SK-N-DZ (cell line): ENCODE results near the gene FBXO3. TPM values are rescaled to one million over a fixed set of nuclear protein-coding genes. Genes with fewer than 3 reads are reported as not detected.
"Not testable (repeated sequence)": the region's sequence is repeated elsewhere in the genome, so short reads cannot be mapped to it uniquely, and the experiment has no call there.

ENCODE experiments used
- DNase-seq: peaks from one replicate; pipeline ENCODE4 v3.0.0-alpha.2; 2015; ENCODE audit warnings: low spot score
- polyA plus RNA-seq, 2 experiments: library from polyadenylated mRNA; depleted of rRNA; stranded (reverse); fragments of >200 nt; gene quantifications; 2 replicates each; pipeline ENCODE4 v1.2.3, GENCODE V29; 2014

FBXO3 gene, protein sequence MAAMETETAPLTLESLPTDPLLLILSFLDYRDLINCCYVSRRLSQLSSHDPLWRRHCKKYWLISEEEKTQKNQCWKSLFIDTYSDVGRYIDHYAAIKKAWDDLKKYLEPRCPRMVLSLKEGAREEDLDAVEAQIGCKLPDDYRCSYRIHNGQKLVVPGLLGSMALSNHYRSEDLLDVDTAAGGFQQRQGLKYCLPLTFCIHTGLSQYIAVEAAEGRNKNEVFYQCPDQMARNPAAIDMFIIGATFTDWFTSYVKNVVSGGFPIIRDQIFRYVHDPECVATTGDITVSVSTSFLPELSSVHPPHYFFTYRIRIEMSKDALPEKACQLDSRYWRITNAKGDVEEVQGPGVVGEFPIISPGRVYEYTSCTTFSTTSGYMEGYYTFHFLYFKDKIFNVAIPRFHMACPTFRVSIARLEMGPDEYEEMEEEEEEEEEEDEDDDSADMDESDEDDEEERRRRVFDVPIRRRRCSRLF
- polyA plus RNA-seq (2014; cell fraction: cytosol; rRNA removed): 41.3 and 45.7 TPM in 2 replicates
- polyA plus RNA-seq (2014; cell fraction: nucleus; rRNA removed): 28.2 and 42.0 TPM in 2 replicates

GRCh38 chr11:33773987-33774735, at the start of gene FBXO3:
Gene FBXO3 (minus strand): TSS chr11:33774520. CDS start chr11:33774497, 23 bp downstream.
- peak; percentile 87 for DNase-seq

DNA sequence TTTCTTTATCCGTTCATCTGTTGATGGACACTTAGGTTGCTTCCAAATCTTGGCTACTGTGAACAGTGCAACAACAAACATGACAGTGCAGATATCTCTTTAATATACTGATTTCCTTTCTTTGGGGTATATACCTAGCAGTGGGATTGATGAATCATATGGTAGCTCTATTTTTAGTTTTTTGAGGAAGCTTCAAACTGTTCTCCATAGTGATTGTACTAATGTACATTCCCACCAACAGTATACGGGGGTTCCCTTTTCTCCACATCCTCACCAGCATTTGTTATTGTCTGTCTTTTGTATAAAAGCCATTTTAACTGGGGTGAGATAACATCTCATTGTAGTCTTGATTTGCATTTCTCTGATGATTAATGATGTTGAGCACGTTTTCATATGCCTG, 48.7 kb upstream of the FBXO3 start:
- DNase-seq: not testable (repeated sequence)

DNA sequence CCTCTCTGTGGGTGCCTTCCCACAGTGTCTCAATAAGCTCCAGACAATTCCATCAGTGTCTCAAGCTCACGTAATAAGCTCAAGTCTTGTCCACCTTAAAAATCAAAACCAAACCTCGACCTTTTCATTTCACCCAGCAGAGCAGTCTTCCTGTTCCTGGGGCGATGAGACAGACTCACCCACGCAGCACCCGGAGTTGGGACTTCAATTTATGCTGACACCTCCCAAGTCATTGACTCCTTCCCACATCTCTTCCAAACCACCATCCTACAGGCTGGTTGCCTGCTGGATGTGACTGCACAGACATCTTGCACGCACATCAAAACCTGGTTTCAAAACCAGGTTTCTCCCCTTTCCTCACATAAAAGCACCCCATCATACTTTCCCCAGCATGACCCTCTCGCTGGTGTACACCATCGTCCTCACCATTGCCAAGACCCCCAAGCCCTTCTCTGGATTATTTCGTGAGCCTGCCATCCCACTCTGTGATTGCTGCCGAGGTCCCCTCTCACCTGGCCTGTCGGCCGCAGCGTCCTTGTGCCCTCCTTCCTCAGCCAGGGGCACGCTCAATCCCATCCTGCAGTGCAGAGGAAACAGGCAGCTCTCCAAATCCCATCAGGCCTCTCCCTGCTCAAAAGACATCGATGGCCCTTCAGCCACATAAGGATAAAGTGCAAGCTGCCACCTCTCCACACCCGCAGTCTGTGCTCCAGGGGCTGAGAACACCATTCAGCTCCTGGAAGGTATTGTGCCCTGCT, 45.1 kb upstream of the FBXO3 start:
- no peak for DNase-seq

DNA sequence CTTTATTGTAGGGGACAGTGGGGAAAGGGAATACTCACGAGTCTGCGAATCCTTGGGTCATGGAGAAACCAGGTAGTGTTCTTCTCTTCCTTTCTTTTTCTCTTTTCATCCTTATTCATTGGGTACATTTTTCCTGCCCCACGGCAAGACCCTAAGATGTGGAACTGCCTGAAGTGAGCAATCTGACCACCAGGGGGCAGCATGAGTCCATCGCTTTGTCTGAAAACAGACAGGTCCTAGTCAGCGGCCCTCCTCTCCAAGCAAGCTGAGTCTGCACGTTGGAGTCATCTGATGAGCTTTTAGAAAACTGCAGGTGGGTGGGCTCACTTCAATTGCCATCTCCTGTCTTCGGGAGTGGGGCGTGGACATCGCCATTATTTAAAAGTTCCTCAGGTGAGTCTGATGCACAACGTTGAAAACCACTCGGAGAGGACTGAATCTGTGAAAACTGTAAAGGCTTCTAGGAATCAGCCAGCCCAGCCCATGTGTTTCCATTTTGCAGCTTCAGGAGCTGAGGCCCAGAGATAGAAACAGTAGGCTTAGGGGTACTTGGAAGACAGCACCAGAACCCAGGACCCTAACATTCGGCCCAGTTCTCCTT, 34.0 kb upstream of the FBXO3 start:
- DNase-seq: peak; percentile 83

- DNase-seq: no peak
Measured at GRCh38 chr11:33804471-33804870, 30.2 kb upstream of the FBXO3 start.

DNA sequence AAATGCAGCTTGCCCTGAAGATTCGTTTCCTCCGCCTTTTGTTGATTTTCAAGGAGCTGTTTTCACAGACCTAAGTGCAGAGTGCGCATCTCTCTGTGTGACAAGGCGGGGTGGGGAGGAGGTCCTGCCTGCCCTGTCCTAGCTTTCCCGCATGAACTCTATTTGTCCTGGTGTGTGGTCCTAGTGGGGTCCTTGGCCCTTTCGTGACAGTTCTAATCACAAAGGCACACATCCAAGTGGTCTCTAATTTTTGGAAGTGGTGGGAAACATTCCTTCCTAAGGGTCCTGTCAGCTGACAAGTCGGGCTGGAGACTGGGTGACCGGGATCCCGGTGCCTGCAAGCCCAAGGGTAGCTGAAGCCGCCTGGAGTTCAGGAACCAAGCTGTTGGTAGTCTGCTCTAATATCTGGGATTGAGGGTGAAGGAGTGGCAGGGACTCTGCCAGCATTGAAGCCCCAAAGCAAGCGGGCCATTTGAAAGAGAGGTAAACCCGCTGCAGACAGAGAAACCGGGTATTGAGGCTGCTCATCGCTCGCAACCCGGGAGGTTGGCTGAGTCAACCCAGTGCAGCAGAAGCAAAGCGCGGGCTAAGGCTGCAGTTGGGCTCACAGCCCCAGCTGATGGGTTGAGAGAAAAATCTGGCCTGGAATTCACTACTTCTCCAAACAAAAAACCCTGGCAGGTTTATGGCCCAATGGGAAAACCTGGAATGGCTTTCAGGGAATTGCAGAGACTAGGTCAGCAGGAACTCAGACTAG, 28.1 kb upstream of the FBXO3 start:
- DNase-seq: peak; percentile 89

GRCh38 chr11:33801821-33802193, 27.5 kb upstream of the FBXO3 start:
- DNase-seq: no peak

DNA sequence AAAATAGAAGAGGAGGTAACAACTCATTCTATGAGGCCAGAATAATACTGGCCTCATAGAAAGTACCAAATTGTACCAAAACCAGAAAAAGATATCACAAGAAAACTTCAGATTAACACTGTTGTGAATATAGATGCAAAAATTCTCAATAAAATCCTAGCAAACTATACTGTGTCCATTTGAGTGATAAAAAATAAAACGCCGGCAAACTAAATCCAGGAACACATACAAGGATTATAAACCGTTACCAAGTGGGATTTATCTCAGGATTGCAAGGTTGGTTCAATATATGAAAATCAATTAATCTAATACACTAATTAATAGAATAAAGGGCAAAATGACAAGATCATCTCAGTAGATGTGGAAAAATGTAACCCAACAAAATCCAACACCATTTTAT, 23.6 kb upstream of the FBXO3 start:
- no peak for DNase-seq

- DNase-seq: no peak
Measured at GRCh38 chr11:33790040-33790439, 15.7 kb upstream of the FBXO3 start.

- not testable (repeated sequence) for DNase-seq
Measured at GRCh38 chr11:33788095-33788494, 13.8 kb upstream of the FBXO3 start.

GRCh38 chr11:33787076-33787475, 12.8 kb upstream of the FBXO3 start:
- DNase-seq: no peak

DNA sequence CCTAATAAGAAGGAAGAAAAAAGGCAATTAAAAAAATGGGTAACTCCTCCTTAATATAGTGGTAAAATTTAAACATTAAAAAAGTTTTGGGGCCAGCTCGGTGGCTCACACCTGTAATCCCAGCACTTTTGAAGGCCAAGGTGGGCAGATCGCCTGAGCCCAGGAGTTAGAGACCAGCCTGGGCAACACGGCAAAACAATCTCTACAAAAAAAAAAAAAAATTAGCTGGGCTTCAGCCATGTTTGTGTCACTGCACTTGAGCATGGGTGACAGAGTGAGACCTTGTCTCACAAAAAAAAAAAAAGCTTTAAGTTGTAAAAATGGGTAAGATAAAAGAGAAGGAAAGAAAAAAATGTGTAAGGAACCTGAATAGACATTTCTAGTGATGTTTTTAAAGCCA, 11.3 kb upstream of the FBXO3 start:
- no peak for DNase-seq

- DNase-seq: no peak
Measured at GRCh38 chr11:33779849-33780528, 5.7 kb upstream of the FBXO3 start.

DNA sequence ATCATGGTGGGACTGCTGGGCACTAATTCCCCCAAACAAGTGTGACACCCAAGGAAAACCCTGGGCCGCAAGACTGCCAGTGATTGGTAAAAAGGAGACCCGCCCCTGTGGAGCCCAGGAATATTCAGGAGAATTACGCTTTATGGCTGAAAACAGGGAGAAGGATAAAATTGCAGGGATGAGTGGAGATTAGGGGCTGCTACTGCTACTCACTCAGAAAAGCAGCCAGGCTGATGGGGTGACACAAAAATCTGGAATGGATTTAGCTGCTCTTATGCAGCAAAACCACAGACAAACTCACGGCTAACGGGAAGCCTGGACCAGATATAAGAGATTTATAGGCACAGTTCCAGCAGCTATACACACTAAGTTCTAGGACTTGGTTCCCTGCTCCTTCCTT, 4.4 kb upstream of the FBXO3 start:
- peak; percentile 67 for DNase-seq

DNA sequence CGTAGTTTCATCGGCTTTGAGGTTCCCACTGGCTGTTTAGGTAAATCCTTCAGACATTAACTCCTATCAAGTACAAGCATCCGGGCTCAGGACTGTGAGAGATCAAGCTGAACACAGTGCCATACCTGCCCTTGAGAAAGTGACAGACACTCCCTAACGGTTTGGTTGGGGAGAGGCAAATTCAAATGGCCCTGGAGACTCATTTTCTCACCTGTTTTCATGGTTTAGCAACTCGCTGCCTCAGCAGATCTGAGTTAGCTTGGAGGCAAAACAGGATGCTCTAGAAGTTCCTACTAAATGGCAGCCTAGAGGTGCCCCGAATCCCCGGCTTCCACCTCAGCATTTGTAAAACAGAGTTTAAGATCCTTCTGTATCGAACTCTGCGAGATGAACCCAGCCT, 3.6 kb upstream of the FBXO3 start:
- DNase-seq: no peak

DNA sequence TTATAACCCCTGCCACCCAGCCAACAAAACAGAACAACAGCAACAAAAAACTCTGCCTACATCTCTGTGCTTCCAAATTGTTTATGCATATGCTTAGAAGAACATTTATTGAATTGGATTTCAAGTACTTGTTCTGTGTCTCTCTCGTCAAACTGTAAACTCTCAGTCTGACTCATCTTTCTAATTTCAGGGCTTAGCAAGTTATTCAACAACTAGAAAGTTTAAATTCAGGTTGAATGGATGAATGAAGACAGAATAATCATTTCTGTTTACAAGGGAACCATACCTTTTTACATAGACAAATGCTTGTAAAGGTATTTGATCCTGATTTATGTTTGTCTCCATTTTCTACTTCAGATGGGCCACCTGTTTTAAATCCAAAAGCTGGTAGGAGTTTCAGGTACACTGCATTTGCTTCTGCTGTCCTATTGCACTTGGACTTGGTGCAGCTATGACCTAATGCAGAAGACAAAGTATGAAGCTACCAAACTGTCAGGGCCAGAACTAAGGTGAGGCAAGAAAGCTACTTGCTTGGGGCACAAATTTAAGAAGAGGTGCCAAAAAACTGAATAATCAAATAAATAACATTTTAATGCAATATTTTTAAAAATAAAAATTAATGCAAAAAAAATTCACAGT, 1.6 kb upstream of the FBXO3 start:
- DNase-seq: no peak

DNA sequence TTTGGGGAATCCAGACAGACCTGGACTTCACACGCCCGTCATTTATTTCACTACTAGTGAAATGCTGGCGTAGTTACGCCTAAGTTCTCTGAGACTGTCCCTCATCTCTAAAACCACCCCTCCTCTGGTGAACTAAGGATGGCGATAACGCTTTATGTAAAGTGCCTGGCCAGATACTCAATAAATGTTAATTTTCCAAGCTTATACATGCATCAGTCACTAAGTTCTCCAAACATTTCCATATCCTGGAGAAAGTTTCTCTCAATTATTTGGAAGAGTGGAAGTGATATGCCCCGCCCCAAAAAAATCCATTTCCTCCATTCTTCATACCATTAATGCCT, 1.1 kb upstream of the FBXO3 start:
- no peak for DNase-seq

- no peak for DNase-seq
Measured at GRCh38 chr11:33774736-33775466, 581 bp upstream of the FBXO3 start.

GRCh38 chr11:33773404-33773986, 825 bp downstream of the FBXO3 start:
- DNase-seq: no peak
